HepG2 (cell line): ENCODE measurements around the gene CNR2. TPM values are rescaled to one million over a fixed set of nuclear protein-coding genes. Genes with fewer than 3 reads are reported as not detected.

Experiments
- AHR ChIP-seq: IDR thresholded peaks from 2 replicates; pipeline ENCODE4 v1.6.1; 2018; ENCODE audit warnings: missing genetic modification reagents, missing compliant biosample characterization
- REPIN1 ChIP-seq: sonication (generic); formaldehyde crosslinking; IDR thresholded peaks from 2 replicates; pipeline ENCODE4 v1.8.0; 2022; ENCODE audit warnings: missing genetic modification reagents, low read depth, mild to moderate bottlenecking, borderline replicate concordance
- TOE1 ChIP-seq: sonication (generic); formaldehyde crosslinking; IDR thresholded peaks from 2 replicates; pipeline ENCODE4 v1.4.0; 2020; ENCODE audit warnings: mild to moderate bottlenecking, missing genetic modification reagents
- ZNF253 ChIP-seq: sonication (generic); formaldehyde crosslinking; IDR thresholded peaks from 2 replicates; pipeline ENCODE4 v1.8.0; 2022; ENCODE audit warnings: mild to moderate bottlenecking, missing genetic modification reagents, borderline replicate concordance
- polyA plus RNA-seq, 8 experiments: library from polyadenylated mRNA; depleted of rRNA in 3 of 8; stranded (reverse) in 7 of 8; unstranded in 1 of 8; fragments of >200 nt; fragmentation: Illumina TruSeq in 4 of 8; extraction: Trizol in 4 of 8; gene quantifications; 2 replicates each; pipeline versions ENCODE4 v1.2.1 to v1.2.3, GENCODE V29; 2011 to 2016; ENCODE audit warnings: low read depth in 4 of 8, missing spikeins in 1 of 8, mixed read lengths in 1 of 8; ENCODE audit not compliant: insufficient read depth in 1 of 8
- total RNA-seq, 5 experiments: library from RNA; depleted of rRNA; stranded (reverse); fragments of >200 nt; fragmentation: Illumina TruSeq; extraction: Trizol; gene quantifications; 2 replicates each; pipeline ENCODE4 v1.2.3, GENCODE V29; 2016; ENCODE audit warnings: low read depth in 1 of 5
- TF ChIP-seq, protein P1 (sequence below), 2 experiments: fragments of 450-650 bp in 1 of 2; sonication (generic) in 1 of 2; formaldehyde crosslinking in 1 of 2; IDR thresholded peaks; 2 replicates each; pipeline versions ENCODE4 v1.6.1 to v1.8.0; 2016 to 2022; ENCODE audit warnings: antibody characterized with exemption in 1 of 2, mild to moderate bottlenecking in 1 of 2, missing genetic modification reagents in 1 of 2
- TF ChIP-seq, protein P2 (sequence below), 2 experiments: sonication (generic) in 1 of 2; formaldehyde crosslinking in 1 of 2; IDR thresholded peaks; 2 replicates each; pipeline versions ENCODE4 v1.6.1 to v1.9.0; 2014 to 2022; ENCODE audit warnings: antibody characterized with exemption in 1 of 2, borderline replicate concordance in 1 of 2, inconsistent platforms in 1 of 2, low read depth in 1 of 2, missing genetic modification reagents in 1 of 2
- TF ChIP-seq, protein P3 (sequence below): sonication (generic); formaldehyde crosslinking; IDR thresholded peaks from 2 replicates; pipeline ENCODE4 v1.5.0; 2020; ENCODE audit warnings: mild to moderate bottlenecking, missing genetic modification reagents

CNR2 gene
- total and polyA plus RNA-seq, 2 of the 13 experiments (the other 11 are each of a cell fraction or from before 2014, with no cell fraction given): not detected

DNA sequence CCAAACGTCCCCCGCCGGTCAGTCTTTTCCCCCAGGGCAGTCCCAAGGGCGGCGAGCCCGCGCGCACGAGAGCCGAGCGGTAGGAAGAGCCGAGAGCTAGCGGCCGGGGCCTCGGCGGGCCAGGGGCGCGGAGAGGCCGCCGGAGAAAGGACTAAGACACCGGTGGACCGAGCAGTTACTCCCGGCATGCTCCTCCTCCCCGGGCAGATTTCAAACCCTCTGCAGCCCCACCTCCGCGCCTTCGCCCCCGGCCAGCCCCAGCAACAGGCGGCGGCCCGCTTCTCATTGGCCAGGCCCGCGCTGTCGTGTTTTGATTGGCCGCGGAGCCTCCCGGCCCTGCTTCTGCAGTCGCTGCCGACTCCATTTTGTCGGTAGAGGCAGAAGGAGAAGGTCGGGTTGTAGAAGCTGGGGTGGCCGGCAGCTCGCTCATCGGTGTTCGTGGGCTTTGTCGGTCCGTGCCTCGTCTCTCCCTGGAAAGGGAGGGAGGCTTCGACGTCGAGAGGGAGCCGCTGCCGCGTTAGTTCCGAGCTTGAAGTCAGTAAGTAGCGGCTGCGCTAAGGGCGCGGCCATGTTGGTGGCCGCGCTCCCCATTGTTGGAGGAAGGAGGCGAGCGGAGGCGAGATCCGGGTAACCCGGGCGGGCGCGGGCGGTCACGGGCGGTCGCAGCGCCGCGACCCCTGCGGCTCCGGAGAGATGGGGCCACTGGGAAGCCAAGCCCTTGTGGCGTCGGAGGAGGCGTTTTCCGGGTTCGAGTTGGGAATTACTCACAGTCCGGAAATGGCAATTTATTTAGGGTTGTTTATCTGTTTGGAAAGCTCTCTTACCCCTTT lies 46.5 kb upstream of the CNR2 start, which contains the start of gene PNRC2 (continued):
- TF ChIP-seq, protein P1, sequence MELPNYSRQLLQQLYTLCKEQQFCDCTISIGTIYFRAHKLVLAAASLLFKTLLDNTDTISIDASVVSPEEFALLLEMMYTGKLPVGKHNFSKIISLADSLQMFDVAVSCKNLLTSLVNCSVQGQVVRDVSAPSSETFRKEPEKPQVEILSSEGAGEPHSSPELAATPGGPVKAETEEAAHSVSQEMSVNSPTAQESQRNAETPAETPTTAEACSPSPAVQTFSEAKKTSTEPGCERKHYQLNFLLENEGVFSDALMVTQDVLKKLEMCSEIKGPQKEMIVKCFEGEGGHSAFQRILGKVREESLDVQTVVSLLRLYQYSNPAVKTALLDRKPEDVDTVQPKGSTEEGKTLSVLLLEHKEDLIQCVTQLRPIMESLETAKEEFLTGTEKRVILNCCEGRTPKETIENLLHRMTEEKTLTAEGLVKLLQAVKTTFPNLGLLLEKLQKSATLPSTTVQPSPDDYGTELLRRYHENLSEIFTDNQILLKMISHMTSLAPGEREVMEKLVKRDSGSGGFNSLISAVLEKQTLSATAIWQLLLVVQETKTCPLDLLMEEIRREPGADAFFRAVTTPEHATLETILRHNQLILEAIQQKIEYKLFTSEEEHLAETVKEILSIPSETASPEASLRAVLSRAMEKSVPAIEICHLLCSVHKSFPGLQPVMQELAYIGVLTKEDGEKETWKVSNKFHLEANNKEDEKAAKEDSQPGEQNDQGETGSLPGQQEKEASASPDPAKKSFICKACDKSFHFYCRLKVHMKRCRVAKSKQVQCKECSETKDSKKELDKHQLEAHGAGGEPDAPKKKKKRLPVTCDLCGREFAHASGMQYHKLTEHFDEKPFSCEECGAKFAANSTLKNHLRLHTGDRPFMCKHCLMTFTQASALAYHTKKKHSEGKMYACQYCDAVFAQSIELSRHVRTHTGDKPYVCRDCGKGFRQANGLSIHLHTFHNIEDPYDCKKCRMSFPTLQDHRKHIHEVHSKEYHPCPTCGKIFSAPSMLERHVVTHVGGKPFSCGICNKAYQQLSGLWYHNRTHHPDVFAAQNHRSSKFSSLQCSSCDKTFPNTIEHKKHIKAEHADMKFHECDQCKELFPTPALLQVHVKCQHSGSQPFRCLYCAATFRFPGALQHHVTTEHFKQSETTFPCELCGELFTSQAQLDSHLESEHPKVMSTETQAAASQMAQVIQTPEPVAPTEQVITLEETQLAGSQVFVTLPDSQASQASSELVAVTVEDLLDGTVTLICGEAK (IDR thresholded peaks at IDR 0.05): no peak
- TF ChIP-seq, protein P1 (CRISPR knock-in tag; IDR thresholded peaks at IDR 0.05): peak; percentile 70; the same call in 1 of the 2 replicates
- TF ChIP-seq AHR (CRISPR knock-in tag): 0 out of 2 replicates have a peak, but pooled peaks have one; percentile 54
- peak; percentile 59 for TF ChIP-seq REPIN1
- TF ChIP-seq ZNF253 (CRISPR knock-in tag): peak; percentile 29; the same call in 1 of the 2 replicates
- TF ChIP-seq TOE1 (CRISPR knock-in tag): no peak; the same call in 1 of the 2 replicates
- TF ChIP-seq, protein P2, sequence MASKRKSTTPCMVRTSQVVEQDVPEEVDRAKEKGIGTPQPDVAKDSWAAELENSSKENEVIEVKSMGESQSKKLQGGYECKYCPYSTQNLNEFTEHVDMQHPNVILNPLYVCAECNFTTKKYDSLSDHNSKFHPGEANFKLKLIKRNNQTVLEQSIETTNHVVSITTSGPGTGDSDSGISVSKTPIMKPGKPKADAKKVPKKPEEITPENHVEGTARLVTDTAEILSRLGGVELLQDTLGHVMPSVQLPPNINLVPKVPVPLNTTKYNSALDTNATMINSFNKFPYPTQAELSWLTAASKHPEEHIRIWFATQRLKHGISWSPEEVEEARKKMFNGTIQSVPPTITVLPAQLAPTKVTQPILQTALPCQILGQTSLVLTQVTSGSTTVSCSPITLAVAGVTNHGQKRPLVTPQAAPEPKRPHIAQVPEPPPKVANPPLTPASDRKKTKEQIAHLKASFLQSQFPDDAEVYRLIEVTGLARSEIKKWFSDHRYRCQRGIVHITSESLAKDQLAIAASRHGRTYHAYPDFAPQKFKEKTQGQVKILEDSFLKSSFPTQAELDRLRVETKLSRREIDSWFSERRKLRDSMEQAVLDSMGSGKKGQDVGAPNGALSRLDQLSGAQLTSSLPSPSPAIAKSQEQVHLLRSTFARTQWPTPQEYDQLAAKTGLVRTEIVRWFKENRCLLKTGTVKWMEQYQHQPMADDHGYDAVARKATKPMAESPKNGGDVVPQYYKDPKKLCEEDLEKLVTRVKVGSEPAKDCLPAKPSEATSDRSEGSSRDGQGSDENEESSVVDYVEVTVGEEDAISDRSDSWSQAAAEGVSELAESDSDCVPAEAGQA (IDR thresholded peaks at IDR 0.05; ENCODE audit: low read depth): peak; percentile 81
- TF ChIP-seq, protein P2 (CRISPR knock-in tag; IDR thresholded peaks at IDR 0.05; ENCODE audit: borderline replicate concordance): no peak
- TF ChIP-seq, protein P3, sequence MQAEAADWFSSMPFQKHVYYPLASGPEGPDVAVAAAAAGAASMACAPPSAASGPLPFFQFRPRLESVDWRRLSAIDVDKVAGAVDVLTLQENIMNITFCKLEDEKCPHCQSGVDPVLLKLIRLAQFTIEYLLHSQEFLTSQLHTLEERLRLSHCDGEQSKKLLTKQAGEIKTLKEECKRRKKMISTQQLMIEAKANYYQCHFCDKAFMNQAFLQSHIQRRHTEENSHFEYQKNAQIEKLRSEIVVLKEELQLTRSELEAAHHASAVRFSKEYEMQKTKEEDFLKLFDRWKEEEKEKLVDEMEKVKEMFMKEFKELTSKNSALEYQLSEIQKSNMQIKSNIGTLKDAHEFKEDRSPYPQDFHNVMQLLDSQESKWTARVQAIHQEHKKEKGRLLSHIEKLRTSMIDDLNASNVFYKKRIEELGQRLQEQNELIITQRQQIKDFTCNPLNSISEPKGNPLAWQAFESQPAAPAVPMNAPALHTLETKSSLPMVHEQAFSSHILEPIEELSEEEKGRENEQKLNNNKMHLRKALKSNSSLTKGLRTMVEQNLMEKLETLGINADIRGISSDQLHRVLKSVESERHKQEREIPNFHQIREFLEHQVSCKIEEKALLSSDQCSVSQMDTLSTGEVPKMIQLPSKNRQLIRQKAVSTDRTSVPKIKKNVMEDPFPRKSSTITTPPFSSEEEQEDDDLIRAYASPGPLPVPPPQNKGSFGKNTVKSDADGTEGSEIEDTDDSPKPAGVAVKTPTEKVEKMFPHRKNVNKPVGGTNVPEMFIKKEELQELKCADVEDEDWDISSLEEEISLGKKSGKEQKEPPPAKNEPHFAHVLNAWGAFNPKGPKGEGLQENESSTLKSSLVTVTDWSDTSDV: 0 out of 2 replicates have a peak, but pooled peaks have one; percentile 79
